ENCODE results near the gene KDELR3. TPM values are rescaled to one million over a fixed set of nuclear protein-coding genes. Genes with fewer than 3 reads are reported as not detected.

KDELR3 gene
- total RNA-seq, 4 donors from 2014 or later, result 3.5 to 12.9 (median 7.0) TPM

DNA sequence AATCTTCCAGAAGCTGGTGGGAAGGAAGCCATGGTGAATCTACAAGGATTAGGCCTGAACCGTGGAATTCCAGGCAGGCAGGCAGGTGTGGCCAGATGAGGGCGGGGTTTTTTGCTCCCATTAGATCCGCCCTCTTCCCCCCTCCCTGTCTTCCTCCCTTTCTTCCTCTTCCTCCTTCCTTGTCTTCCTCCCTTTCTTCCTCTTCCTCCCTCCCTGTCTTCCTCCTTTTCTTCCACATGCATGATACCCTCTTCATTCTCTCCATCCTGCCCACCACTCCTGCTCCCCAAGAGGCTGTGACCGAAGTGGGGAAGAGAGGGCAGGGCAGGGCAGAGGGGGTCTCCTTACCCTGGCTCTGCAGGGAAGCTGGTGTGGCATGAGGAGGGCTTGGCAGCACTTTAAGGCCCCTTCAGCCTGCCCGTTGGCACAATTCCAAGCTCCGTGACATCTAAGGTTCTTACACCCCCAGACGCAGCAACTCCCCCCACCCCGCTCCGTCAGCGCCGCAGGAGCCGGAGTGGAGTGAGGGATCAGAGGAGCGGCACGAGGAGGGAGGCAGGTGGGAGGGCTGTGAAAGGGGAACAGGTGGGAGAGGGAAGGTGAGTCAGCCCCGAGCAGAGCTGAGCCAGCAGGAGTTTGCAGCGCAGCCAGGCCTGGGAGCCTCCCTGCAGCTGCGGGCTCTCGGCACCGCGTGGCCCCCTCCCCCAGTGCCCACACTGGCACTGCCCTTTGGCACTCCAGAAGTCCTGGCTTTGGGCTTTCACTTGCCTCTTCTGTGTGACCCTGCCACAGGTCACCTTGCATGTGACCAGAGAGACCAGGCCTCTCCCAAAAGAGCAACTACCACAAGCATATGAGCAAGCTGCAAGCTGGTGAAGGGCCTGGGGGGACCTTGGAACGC lies 45.0 kb upstream of the KDELR3 start:
- H3K9me3 ChIP-seq, result no peaks in the 10 kb centered on the region
- TF ChIP-seq EP300 (IDR thresholded peaks at IDR 0.05) (no peak), POLR2A (IDR thresholded peaks at IDR 0.05; ENCODE audit: low read depth) (no peak), POLR2AphosphoS5 (IDR thresholded peaks at IDR 0.05) (no peak)
- TF ChIP-seq, protein P1, sequence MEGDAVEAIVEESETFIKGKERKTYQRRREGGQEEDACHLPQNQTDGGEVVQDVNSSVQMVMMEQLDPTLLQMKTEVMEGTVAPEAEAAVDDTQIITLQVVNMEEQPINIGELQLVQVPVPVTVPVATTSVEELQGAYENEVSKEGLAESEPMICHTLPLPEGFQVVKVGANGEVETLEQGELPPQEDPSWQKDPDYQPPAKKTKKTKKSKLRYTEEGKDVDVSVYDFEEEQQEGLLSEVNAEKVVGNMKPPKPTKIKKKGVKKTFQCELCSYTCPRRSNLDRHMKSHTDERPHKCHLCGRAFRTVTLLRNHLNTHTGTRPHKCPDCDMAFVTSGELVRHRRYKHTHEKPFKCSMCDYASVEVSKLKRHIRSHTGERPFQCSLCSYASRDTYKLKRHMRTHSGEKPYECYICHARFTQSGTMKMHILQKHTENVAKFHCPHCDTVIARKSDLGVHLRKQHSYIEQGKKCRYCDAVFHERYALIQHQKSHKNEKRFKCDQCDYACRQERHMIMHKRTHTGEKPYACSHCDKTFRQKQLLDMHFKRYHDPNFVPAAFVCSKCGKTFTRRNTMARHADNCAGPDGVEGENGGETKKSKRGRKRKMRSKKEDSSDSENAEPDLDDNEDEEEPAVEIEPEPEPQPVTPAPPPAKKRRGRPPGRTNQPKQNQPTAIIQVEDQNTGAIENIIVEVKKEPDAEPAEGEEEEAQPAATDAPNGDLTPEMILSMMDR (IDR thresholded peaks at IDR 0.05), result no peak
- H3K36me3 ChIP-seq, result peaks cover 0 to 5% (median 0%) of the 10 kb centered on the region in 4 donors
- H3K27me3 ChIP-seq, result no peaks in the 10 kb centered on the region
- no peak for DNase-seq (ENCODE audit: extremely low spot score)
- H3K27ac ChIP-seq (replicated peaks in 1 of 4), result no peak overlapping the region
- intact Hi-C loops (cut with DNase I), result no loop called here
- no peak overlapping the region for H3K4me3 ChIP-seq
- peaks cover 0 to 2% (median 0%) of the 10 kb centered on the region in 4 donors for H3K4me1 ChIP-seq
- WGBS, result 72% methylated on average over 5 of the region's 21 CpGs

DNA sequence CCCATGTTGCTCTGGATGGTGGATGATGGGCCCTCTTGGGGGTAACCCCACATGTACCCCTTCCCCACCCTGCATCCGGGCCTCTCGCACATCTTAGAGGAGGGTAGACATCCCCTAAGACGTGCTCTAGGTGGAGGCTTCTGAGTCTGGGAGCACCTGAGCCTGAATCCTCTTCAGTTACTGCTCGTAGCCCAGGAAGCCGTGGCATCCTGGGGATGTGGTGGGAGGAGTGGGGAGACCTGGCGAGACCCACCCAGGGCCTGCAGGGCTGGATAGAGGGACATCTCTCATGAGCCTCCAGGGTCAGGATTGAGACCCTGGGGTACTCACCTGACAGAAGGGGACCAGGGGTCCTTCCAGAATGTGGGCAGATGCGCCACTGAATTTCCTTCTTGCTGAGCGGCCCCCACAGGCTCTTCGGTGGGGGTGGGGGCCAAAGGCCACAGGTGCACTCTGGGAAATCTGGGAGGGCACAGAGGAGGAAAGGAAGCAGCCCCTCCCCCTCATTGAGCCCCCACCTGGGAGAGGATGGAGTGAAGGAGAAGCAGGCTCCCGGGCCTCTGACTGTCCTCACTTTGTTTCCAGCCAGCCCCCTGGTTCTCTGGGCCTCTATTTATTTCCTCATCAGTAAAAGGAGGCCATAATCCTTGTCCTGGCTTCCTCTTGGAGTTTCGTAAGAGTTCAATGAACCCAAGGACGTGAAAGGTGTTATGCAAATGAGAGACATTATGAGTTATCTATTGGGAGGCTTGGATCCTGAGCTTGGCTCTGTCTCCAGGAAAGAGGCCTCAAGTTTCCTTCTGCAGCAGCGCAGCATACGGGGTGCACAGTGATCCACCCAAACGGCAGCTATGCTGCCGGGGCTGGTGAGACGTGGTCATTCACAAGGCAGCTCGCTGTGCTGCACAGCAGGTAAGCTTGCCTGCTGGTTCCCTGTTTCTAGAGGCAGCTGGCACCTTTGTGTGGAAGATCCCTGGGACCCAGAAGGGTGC lies 44.1 kb upstream of the KDELR3 start:
- Histone ChIP-seq H3K27ac (replicated peaks in 1 of 4) (no peak overlapping the region), H3K4me3 (no peak overlapping the region), H3K9me3 (no peaks in the 10 kb centered on the region), H3K36me3 (peaks cover 0 to 5% (median 0%) of the 10 kb centered on the region in 4 donors), H3K27me3 (no peaks in the 10 kb centered on the region), H3K4me1 (peaks cover 0 to 2% (median 0%) of the 10 kb centered on the region in 4 donors)
- no peak for DNase-seq (ENCODE audit: extremely low spot score)
- 88% methylated on average over 15 of the region's 18 CpGs for WGBS
- TF ChIP-seq EP300 (IDR thresholded peaks at IDR 0.05) (no peak), POLR2AphosphoS5 (IDR thresholded peaks at IDR 0.05) (no peak), POLR2A (IDR thresholded peaks at IDR 0.05; ENCODE audit: low read depth) (no peak)
- TF ChIP-seq, protein P1 (IDR thresholded peaks at IDR 0.05), result no peak
- intact Hi-C loops (cut with DNase I), result no loop called here

DNA sequence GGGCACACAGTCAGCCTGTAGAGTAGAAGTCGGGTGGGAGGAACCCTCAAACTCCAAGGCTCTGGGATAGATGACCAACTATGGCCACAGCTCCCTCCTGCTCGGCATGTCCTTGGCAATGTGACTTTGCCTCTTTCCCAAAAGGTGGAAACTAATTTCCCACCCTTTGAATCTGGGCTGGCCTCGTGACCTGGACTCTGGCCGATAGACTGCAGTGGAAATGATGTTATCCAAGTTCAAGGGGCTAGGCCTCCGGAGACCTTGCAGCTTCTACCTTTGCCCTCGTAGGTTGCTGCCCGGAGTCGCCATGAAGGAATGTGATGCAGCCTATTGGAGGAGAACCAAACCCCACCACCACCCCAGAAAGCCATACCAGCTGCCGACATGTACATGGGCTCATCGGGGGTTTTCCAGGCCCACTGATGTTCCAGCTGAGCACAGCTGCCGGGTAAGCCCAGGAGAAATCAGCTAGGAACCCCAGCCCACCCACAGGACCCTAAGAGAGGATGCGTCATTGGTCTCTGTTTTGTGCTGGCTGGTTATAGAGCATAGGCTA lies 43.3 kb upstream of the KDELR3 start:
- WGBS, result 80% methylated on average over 2 of the region's 12 CpGs
- no peaks in the 10 kb centered on the region for H3K9me3 ChIP-seq
- DNase-seq (ENCODE audit: extremely low spot score), result no peak

DNA sequence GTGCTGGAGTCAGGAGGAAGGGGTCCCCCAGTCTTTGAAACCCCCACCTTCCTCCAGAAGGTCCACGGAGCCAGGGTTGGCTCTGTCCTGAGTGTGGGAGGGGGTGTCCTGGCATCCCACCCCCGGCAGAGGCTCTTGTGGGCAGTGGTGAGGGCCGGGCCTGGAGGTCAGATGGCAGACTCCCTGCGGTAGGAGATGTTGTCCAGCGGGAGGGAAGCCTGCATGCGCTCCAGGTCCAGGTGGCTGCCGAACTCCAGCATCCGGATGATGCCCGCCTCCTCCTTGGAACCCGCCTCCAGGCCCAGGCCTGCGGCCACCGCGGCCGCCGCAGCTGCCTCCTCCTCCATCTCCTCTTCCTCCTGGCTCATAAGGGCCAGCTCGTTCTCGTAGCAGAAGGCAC lies 41.3 kb upstream of the KDELR3 start:
- Histone ChIP-seq H3K4me3 (no peak overlapping the region), H3K27me3 (no peaks in the 10 kb centered on the region), H3K9me3 (no peaks in the 10 kb centered on the region), H3K36me3 (peaks cover 0 to 5% (median 0%) of the 10 kb centered on the region in 4 donors), H3K4me1 (peaks cover 0 to 7% (median 5%) of the 10 kb centered on the region in 4 donors), H3K27ac (replicated peaks in 1 of 4) (no peak overlapping the region)
- intact Hi-C loops (cut with DNase I), result no loop called here
- TF ChIP-seq EP300 (IDR thresholded peaks at IDR 0.05) (no peak), POLR2AphosphoS5 (IDR thresholded peaks at IDR 0.05) (no peak), POLR2A (IDR thresholded peaks at IDR 0.05; ENCODE audit: low read depth) (no peak)
- TF ChIP-seq, protein P1 (IDR thresholded peaks at IDR 0.05), result no peak
- no peak for DNase-seq (ENCODE audit: extremely low spot score)
- no CpG with 5 or more reads among the region's 17 CpGs for WGBS

More for the DNA sequence above, 43.3 kb upstream of the KDELR3 start:
- Histone ChIP-seq H3K27ac (replicated peaks in 1 of 4) (no peak overlapping the region), H3K27me3 (no peaks in the 10 kb centered on the region), H3K4me3 (no peak overlapping the region), H3K4me1 (peaks cover 0 to 3% (median 3%) of the 10 kb centered on the region in 4 donors), H3K36me3 (peaks cover 0 to 5% (median 0%) of the 10 kb centered on the region in 4 donors)
- intact Hi-C loops (cut with DNase I), result no loop called here
- no peak for TF ChIP-seq POLR2AphosphoS5 (IDR thresholded peaks at IDR 0.05)
- no peak for TF ChIP-seq POLR2A (IDR thresholded peaks at IDR 0.05; ENCODE audit: low read depth)
- TF ChIP-seq, protein P1 (IDR thresholded peaks at IDR 0.05), result no peak
- no peak for TF ChIP-seq EP300 (IDR thresholded peaks at IDR 0.05)

All from esophagus muscularis mucosa (tissue), 4 donors.